ENCODE data around the gene ELL2. TPM values are rescaled to one million over a fixed set of nuclear protein-coding genes. Genes with fewer than 3 reads are reported as not detected.

ELL2 gene
- total and polyA plus RNA-seq, 2 of the 13 experiments (the other 11 are each of a cell fraction or from before 2014, with no cell fraction given) = 78.9 to 97.1 TPM

DNA sequence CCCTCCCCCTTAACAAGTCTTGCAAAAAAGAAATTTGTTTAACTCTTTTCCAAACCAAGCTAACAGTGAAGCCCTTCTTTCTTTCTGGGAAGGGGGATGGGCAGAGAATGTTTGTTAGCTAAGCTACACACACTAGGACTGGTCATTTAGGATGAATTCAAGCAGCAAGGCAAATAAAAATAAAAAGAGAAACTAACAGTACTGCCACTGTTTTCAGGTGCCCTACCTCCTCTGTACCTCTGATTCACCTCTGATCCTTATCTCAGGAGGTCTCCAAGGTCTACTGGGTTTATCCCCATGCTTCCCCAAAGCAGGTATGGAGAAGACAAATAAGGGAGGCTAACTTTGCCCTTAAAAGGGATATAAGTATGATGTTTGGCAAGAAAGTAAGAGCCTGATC, 52.9 kb downstream of the ELL2 start:
- intact Hi-C loops (cut with micrococcal nuclease; ENCODE audit: unreplicated experiment) = loop anchor here (5.0 kb wide), 1 partner anchor 46 kb away; no protein-coding TSS in a partner anchor
- no peaks in the 10 kb centered on the region for H3K27me3 ChIP-seq (ENCODE audit: control insufficient read depth in 1 of 2, insufficient read depth in 2 of 2, low read length in 2 of 2)
- no peak overlapping the region for H3K9ac ChIP-seq (ENCODE audit: insufficient read depth, low read depth, low read length)
- peaks cover 67% of the 10 kb centered on the region for H3K4me1 ChIP-seq (ENCODE audit: insufficient read depth, low read length)
- peaks cover 90% of the 10 kb centered on the region for H3K79me2 ChIP-seq (ENCODE audit: insufficient read depth, low read length)
- H3K36me3 ChIP-seq (replicated peaks in 1 of 2; ENCODE audit: control insufficient read depth in 1 of 2, insufficient read depth in 2 of 2, low read length in 2 of 2) = peaks cover 17 to 71% of the 10 kb centered on the region in 2 experiments
- no TSS peak for BruUV-seq (replicated peaks)
- peak overlapping the region; percentile 68 for H3K27ac ChIP-seq (ENCODE audit: extremely low read length, insufficient read depth, low read length)
- H3K4me2 ChIP-seq (ENCODE audit: low read depth, low read length) = peak overlapping the region; percentile 19
- ATAC-seq (peak; percentile 84), FAIRE-seq (no peak), DNase-seq (ENCODE audit: low spot score) (peak; percentile 93)
- in situ Hi-C loops (cut with HindIII; ENCODE audit: extremely low pct_ligation_motif_present, low pct_unique_long_range_greater_than_20kb) = no loop called here
- no peak overlapping the region for H2AFZ ChIP-seq (ENCODE audit: low read length)
- H3K4me3 ChIP-seq (replicated peaks in 1 of 3; ENCODE audit: insufficient read depth in 1 of 3, low read depth in 2 of 3, low read length in 3 of 3) = no peak overlapping the region; a peak in 1 of 6 replicates
- CTCF ChIA-PET (ENCODE audit: low intra/inter-chr PET ratio, low total read pairs) = interaction anchor here (0.6 kb wide), 1 partner anchor 77 kb away, joined by 3 read pairs; no protein-coding TSS in a partner anchor
- POLR2A ChIA-PET = interaction anchor here (1.2 kb wide), 1 partner anchor 16 kb away, joined by 3 read pairs; no protein-coding TSS in a partner anchor
- H4K20me1 ChIP-seq (ENCODE audit: insufficient read depth, low read length) = peaks cover 31% of the 10 kb centered on the region
- H3K9me3 ChIP-seq (ENCODE audit: low read length) = no peaks in the 10 kb centered on the region
- TF ChIP-seq DNMT1 (CRISPR knock-in tag; IDR thresholded peaks at IDR 0.05) = no peak
- TF ChIP-seq, protein P1, sequence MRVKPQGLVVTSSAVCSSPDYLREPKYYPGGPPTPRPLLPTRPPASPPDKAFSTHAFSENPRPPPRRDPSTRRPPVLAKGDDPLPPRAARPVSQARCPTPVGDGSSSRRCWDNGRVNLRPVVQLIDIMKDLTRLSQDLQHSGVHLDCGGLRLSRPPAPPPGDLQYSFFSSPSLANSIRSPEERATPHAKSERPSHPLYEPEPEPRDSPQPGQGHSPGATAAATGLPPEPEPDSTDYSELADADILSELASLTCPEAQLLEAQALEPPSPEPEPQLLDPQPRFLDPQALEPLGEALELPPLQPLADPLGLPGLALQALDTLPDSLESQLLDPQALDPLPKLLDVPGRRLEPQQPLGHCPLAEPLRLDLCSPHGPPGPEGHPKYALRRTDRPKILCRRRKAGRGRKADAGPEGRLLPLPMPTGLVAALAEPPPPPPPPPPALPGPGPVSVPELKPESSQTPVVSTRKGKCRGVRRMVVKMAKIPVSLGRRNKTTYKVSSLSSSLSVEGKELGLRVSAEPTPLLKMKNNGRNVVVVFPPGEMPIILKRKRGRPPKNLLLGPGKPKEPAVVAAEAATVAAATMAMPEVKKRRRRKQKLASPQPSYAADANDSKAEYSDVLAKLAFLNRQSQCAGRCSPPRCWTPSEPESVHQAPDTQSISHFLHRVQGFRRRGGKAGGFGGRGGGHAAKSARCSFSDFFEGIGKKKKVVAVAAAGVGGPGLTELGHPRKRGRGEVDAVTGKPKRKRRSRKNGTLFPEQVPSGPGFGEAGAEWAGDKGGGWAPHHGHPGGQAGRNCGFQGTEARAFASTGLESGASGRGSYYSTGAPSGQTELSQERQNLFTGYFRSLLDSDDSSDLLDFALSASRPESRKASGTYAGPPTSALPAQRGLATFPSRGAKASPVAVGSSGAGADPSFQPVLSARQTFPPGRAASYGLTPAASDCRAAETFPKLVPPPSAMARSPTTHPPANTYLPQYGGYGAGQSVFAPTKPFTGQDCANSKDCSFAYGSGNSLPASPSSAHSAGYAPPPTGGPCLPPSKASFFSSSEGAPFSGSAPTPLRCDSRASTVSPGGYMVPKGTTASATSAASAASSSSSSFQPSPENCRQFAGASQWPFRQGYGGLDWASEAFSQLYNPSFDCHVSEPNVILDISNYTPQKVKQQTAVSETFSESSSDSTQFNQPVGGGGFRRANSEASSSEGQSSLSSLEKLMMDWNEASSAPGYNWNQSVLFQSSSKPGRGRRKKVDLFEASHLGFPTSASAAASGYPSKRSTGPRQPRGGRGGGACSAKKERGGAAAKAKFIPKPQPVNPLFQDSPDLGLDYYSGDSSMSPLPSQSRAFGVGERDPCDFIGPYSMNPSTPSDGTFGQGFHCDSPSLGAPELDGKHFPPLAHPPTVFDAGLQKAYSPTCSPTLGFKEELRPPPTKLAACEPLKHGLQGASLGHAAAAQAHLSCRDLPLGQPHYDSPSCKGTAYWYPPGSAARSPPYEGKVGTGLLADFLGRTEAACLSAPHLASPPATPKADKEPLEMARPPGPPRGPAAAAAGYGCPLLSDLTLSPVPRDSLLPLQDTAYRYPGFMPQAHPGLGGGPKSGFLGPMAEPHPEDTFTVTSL (CRISPR knock-in tag; IDR thresholded peaks at IDR 0.05; ENCODE audit: borderline replicate concordance) = 0 out of 2 replicates have a peak, but pooled peaks have one; percentile 17
- TF ChIP-seq RFX3 (CRISPR knock-in tag; IDR thresholded peaks at IDR 0.05) = no peak
- no peak for TF ChIP-seq MAFK (conservative IDR thresholded peaks at IDR 0.05 in 1 of 2, IDR thresholded peaks at IDR 0.05 in 1 of 2; ENCODE audit: low read length in 2 of 2)
- no peak for TF ChIP-seq GATAD1 (CRISPR knock-in tag; IDR thresholded peaks at IDR 0.05)
- TF ChIP-seq, protein P2, sequence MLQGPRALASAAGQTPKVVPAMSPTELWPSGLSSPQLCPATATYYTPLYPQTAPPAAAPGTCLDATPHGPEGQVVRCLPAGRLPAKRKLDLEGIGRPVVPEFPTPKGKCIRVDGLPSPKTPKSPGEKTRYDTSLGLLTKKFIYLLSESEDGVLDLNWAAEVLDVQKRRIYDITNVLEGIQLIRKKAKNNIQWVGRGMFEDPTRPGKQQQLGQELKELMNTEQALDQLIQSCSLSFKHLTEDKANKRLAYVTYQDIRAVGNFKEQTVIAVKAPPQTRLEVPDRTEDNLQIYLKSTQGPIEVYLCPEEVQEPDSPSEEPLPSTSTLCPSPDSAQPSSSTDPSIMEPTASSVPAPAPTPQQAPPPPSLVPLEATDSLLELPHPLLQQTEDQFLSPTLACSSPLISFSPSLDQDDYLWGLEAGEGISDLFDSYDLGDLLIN (CRISPR knock-in tag; IDR thresholded peaks at IDR 0.05; ENCODE audit: borderline replicate concordance) = no peak
- TF ChIP-seq, protein P3, sequence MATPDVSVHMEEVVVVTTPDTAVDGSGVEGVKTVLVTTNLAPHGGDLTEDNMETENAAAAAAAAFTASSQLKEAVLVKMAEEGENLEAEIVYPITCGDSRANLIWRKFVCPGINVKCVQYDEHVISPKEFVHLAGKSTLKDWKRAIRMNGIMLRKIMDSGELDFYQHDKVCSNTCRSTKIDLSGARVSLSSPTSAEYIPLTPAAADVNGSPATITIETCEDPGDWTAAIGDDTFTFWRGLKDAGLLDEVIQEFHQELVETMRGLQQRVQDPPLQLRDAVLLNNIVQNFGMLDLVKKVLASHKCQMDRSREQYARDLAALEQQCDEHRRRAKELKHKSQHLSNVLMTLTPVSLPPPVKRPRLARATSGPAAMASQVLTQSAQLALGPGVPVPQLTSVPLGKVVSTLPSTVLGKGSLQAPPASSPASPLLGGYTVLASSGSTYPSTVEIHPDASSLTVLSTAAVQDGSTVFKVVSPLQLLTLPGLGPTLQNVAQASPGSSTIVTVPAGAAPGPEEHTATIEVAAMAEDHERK (CRISPR knock-in tag; IDR thresholded peaks at IDR 0.05; ENCODE audit: low read depth) = no peak
- TF ChIP-seq, protein P4, sequence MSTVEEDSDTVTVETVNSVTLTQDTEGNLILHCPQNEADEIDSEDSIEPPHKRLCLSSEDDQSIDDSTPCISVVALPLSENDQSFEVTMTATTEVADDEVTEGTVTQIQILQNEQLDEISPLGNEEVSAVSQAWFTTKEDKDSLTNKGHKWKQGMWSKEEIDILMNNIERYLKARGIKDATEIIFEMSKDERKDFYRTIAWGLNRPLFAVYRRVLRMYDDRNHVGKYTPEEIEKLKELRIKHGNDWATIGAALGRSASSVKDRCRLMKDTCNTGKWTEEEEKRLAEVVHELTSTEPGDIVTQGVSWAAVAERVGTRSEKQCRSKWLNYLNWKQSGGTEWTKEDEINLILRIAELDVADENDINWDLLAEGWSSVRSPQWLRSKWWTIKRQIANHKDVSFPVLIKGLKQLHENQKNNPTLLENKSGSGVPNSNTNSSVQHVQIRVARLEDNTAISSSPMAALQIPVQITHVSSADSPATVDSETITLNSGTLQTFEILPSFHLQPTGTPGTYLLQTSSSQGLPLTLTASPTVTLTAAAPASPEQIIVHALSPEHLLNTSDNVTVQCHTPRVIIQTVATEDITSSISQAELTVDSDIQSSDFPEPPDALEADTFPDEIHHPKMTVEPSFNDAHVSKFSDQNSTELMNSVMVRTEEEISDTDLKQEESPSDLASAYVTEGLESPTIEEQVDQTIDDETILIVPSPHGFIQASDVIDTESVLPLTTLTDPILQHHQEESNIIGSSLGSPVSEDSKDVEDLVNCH (CRISPR knock-in tag; IDR thresholded peaks at IDR 0.05) = no peak
- TF ChIP-seq MIER3 (CRISPR knock-in tag; IDR thresholded peaks at IDR 0.05; ENCODE audit: borderline replicate concordance) = no peak
- TF ChIP-seq KDM5B (CRISPR knock-in tag; IDR thresholded peaks at IDR 0.05; ENCODE audit: borderline replicate concordance) = no peak
- no peak for TF ChIP-seq CHCHD3 (CRISPR knock-in tag; IDR thresholded peaks at IDR 0.05)
- TF ChIP-seq RARA (CRISPR knock-in tag; IDR thresholded peaks at IDR 0.05) = peak; percentile 82
- TF ChIP-seq, protein P5, sequence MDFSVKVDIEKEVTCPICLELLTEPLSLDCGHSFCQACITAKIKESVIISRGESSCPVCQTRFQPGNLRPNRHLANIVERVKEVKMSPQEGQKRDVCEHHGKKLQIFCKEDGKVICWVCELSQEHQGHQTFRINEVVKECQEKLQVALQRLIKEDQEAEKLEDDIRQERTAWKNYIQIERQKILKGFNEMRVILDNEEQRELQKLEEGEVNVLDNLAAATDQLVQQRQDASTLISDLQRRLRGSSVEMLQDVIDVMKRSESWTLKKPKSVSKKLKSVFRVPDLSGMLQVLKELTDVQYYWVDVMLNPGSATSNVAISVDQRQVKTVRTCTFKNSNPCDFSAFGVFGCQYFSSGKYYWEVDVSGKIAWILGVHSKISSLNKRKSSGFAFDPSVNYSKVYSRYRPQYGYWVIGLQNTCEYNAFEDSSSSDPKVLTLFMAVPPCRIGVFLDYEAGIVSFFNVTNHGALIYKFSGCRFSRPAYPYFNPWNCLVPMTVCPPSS (IDR thresholded peaks at IDR 0.05) = no peak

All from HepG2 (cell line).